Psoas muscle (tissue), 8 donors: ENCODE data around the gene ACLY. TPM values are rescaled to one million over a fixed set of nuclear protein-coding genes. Genes with fewer than 3 reads are reported as not detected.
"Not testable (repeated sequence)": the region's sequence is repeated elsewhere in the genome, so short reads cannot be mapped to it uniquely, and the experiment has no call there.

Source experiments
- ATAC-seq, 4 donors: fragments of 200-7000 bp; cut with Tn5 transposase; one replicate each; pipeline ENCODE4 v1.9.1; 2020; ENCODE audit warnings: moderate library complexity in 3 of 4, mild to moderate bottlenecking in 2 of 4
- DNase-seq, 2 donors: peaks; one replicate each; pipeline ENCODE4 v3.0.0-alpha.2; 2020
- H3K27ac ChIP-seq: fragments of 200-600 bp; one replicate; pipeline ENCODE4 v1.8.0; 2022
- H3K27me3 ChIP-seq, 3 donors: fragments of 200-600 bp in 1 of 3; one replicate each; pipeline versions ENCODE4 v1.6.1 to v1.8.0; 2013 to 2022; ENCODE audit warnings: low read length in 2 of 3, mild to moderate bottlenecking in 2 of 3, moderate library complexity in 1 of 3; ENCODE audit not compliant: insufficient read depth in 3 of 3
- H3K36me3 ChIP-seq, 2 donors: fragments of 200-600 bp in 1 of 2; one replicate each; pipeline versions ENCODE4 v1.6.1 to v1.8.0; 2013 to 2022; ENCODE audit warnings: low read depth in 1 of 2, mild to moderate bottlenecking in 1 of 2, moderate library complexity in 1 of 2; ENCODE audit not compliant: insufficient read depth in 1 of 2
- H3K4me1 ChIP-seq: fragments of 200-600 bp; one replicate; pipeline ENCODE4 v1.8.0; 2022
- H3K4me3 ChIP-seq: fragments of 200-600 bp; one replicate; pipeline ENCODE4 v1.8.0; 2022; ENCODE audit warnings: mild to moderate bottlenecking
- H3K9me3 ChIP-seq: fragments of 200-600 bp; one replicate; pipeline ENCODE4 v1.8.0; 2022
- WGBS, 3 donors: extraction: QIAGEN DNeasy Blood & Tissue Kit; methylation state at CpG; one replicate each; pipeline versions ENCODE4 v1.1.6 to v1.1.7; 2013; 5-methylcytosine and 5-hydroxymethylcytosine counted together
- intact Hi-C, 2 donors: fragments of 100-400 bp; cut with DNase I; formaldehyde crosslinking; loops; one replicate each; pipeline versions ENCODE4 v1.11.0 to v1.14.2; 2022
- polyA plus RNA-seq, 3 donors: library from polyadenylated mRNA; stranded (reverse); fragments of 200-250 nt; gene quantifications; one replicate each; pipeline ENCODE4 v1.2.3, GENCODE V29; 2013
- total RNA-seq, 4 donors: library from RNA; stranded (reverse); fragmentation: NEBNext Ultra II Directional in 2 of 4; extraction: Animal tissue kit (Norgen Biotek cat#: 25700) in 2 of 4; gene quantifications; one replicate each; pipeline versions ENCODE4 v1.2.1 to v1.2.4, GENCODE V29; 2021 to 2023
- TF ChIP-seq, protein P1 (sequence below): fragments of 200-600 bp; IDR thresholded peaks from one replicate; pipeline ENCODE4 v1.8.0; 2022; ENCODE audit warnings: antibody characterized with exemption
- donor health status: healthy with polysubstance abuse.
- donor health status: DM: no; HTN: no; CAD: no; lungs with moderate emphysema.
- donor health status: Bipolar disorder and iron deficiency.
- donor health status: healthy.
- donor health status: DM: yes; HTN: yes; CAD: no.
- donor health status: DM: no; HTN: no; CAD: no.
- donor health status: DM: no; HTN: no; CAD: no.
- donor health status: DM: yes; HTN: yes; CAD: no.

The ACLY gene
- total and polyA plus RNA-seq, 7 donors = 10.5 to 24.1 (median 20.2) TPM

DNA sequence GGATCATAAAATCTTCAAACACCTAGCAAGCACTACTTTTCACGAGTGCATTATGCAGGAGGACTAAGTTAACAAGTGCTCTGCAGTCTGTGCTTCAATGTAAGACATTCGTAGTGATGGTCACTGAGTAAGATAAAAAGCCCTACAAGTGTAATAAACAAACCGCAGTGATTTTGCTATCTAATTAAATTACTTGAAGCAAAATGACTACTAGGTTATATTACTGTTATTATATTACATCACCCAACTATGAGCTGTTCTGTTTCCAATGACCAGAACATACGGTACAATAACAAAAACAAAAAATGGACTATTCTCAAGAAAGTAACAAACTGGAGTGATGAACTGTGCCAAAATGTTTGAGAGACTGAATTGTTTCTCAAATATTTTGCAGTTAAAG lies 70.0 kb downstream of the ACLY start:
- DNase-seq = no peak
- TF ChIP-seq, protein P1, sequence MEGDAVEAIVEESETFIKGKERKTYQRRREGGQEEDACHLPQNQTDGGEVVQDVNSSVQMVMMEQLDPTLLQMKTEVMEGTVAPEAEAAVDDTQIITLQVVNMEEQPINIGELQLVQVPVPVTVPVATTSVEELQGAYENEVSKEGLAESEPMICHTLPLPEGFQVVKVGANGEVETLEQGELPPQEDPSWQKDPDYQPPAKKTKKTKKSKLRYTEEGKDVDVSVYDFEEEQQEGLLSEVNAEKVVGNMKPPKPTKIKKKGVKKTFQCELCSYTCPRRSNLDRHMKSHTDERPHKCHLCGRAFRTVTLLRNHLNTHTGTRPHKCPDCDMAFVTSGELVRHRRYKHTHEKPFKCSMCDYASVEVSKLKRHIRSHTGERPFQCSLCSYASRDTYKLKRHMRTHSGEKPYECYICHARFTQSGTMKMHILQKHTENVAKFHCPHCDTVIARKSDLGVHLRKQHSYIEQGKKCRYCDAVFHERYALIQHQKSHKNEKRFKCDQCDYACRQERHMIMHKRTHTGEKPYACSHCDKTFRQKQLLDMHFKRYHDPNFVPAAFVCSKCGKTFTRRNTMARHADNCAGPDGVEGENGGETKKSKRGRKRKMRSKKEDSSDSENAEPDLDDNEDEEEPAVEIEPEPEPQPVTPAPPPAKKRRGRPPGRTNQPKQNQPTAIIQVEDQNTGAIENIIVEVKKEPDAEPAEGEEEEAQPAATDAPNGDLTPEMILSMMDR = no peak
- ATAC-seq = no peak
- Histone ChIP-seq H3K4me1 (peaks cover 19% of the 10 kb centered on the region), H3K27ac (no peak overlapping the region), H3K36me3 (peaks cover 3 to 10% of the 10 kb centered on the region in 2 donors), H3K9me3 (no peaks in the 10 kb centered on the region), H3K4me3 (no peak overlapping the region), H3K27me3 (no peaks in the 10 kb centered on the region)
- intact Hi-C loops = no loop called here
- 60 to 78% (median 74%) methylated on average over 4 of the region's 4 CpGs for WGBS, 3 donors

DNA sequence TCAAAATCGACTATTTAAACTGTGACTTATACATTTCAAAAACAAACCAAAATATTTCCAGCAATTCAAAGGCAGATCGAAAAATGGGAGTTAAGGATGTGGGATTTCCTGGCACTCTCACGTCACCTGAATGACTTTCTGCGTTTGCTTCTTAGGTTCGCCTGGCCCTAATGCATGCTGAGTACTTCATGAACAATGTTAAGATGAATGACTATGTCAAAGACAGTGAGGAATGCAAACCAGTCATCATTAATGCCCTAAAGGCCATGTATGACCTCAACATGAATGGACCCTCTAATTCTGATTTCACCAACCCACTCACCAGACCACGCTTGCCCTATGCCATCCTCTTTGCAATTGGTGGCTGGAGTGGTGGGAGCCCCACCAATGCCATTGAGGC lies 73.8 kb downstream of the ACLY start:
- Histone ChIP-seq H3K36me3 (no peaks in the 10 kb centered on the region), H3K27me3 (no peaks in the 10 kb centered on the region), H3K4me1 (no peaks in the 10 kb centered on the region), H3K27ac (no peak overlapping the region), H3K9me3 (no peaks in the 10 kb centered on the region), H3K4me3 (no peak overlapping the region)
- DNase-seq (no peak), ATAC-seq (no peak)
- intact Hi-C loops = no loop called here
- TF ChIP-seq, protein P1 = no peak
- 90 to 96% (median 91%) methylated on average over 6 of the region's 6 CpGs for WGBS, 3 donors

DNA sequence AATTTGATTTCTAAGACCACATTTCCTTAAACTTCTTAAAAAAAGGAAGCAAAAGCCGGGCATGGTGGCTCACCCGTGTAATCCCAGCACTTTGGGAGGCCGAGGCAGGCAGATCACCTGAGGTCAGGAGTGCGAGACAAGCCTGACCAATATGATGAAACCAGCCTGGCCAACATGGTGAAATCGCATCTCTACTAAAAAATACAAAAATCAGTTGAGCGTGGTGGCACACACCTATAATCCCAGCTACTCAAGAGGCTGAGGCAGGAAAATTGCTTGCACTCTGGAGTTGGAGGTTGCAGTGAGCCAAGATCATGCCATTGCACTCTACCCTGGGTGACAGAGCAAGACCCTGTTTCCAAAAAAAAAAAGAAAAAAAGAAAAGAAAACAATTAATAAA lies 78.0 kb downstream of the ACLY start:
- DNase-seq, H3K4me3 ChIP-seq, H3K36me3 ChIP-seq, ATAC-seq, H3K4me1 ChIP-seq, H3K9me3 ChIP-seq, H3K27me3 ChIP-seq, H3K27ac ChIP-seq, intact Hi-C loops: not testable (repeated sequence)
- 91 to 94% (median 92%) methylated on average over 6 of the region's 6 CpGs for WGBS, 3 donors

DNA sequence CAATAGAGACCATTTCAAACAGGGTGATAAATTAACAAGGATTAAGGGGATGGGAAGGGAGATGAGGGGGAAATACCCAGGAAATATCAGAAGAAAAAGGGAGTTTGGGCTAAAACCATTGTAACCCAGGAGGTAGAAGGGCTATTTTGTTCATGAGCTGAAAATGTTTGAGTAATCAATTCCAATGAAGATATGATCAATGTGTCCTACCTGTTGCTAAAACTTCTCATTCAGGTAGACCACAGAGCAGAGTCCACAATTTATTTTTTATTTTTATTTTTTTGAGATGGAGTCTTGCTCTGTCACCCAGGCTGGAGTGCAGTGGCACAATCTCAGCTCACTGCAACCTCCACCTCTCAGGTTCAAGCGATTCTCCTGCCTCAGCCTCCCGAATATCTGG lies 79.3 kb downstream of the ACLY start:
- intact Hi-C loops, H3K27me3 ChIP-seq, H3K4me3 ChIP-seq, H3K36me3 ChIP-seq, H3K27ac ChIP-seq, DNase-seq, H3K9me3 ChIP-seq, ATAC-seq: not testable (repeated sequence)
- 86 to 93% (median 91%) methylated on average over 2 of the region's 2 CpGs for WGBS, 3 donors
- peaks cover 13% of the 10 kb centered on the region for H3K4me1 ChIP-seq

DNA sequence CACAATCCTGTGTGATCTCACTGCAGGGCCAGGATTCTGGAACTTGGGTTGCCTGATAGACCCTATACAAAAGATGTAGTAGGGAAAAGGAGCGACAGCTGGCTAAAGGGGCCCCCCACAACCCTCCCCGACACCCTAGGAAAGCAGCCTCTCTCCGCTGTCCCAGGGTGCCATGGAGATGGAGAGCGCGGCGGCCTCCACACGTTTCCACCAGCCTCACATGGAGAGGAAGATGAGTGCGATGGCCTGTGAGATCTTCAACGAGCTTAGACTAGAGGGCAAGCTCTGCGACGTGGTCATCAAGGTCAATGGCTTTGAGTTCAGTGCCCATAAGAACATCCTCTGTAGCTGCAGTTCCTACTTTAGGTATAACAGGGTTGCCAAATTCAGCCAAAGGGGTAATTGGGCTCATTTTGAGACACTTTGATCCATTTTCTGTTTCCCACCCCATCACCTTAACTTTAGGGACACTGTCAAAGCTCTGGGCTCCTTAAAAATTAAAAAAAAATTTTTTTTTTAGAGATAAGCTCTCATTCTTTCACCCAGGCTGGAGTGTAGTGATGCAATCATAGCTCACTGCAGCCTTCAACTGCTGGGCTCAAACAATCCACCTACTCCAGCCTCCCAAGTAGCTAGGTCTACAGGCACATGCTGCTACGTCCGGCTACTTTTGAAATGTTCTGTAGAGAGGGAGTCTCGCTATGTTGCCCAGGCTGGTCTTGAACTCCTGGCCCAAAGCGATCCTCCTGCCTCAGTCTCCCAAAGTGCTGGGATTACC lies 80.8 kb downstream of the ACLY start, which contains the start of gene KLHL10:
TSS of gene KLHL10 (plus strand) at position 65 of the 778 bp plus-strand sequence. CDS start at position 173, 108 bp downstream.
- no peak within 1 kb of the TSS for H3K27ac ChIP-seq
- peaks cover 13% of the 10 kb centered on the region for H3K4me1 ChIP-seq
- TF ChIP-seq, protein P1 = no peak
- H3K9me3 ChIP-seq = no peaks in the 10 kb centered on the region
- peak within 1 kb of the TSS; percentile 97 for H3K4me3 ChIP-seq
- intact Hi-C loops = no loop called here
- peaks cover 0 to 11% of the 10 kb centered on the region in 2 donors for H3K36me3 ChIP-seq
- ATAC-seq (no peak), DNase-seq (no peak)
- no peaks in the 10 kb centered on the region for H3K27me3 ChIP-seq
- WGBS, 3 donors = 92 to 96% (median 95%) methylated on average over 15 of the region's 15 CpGs
